HG02763 (cell line): ENCODE results near the gene NOL4L.

Experiments used
- ATAC-seq: cut with Tn5 transposase; IDR thresholded peaks from one replicate; pipeline ENCODE4 v1.9.1; 2021; ENCODE audit warnings: mild to moderate bottlenecking, moderate library complexity; ENCODE audit not compliant: unreplicated experiment

The NOL4L gene

GRCh38 chr20:32395066-32395465, 190.1 kb downstream of the NOL4L start:
- no peak for ATAC-seq
